ENCODE measurements around the gene HBA2.
"Not testable (repeated sequence)": the region's sequence is repeated elsewhere in the genome, so short reads cannot be mapped to it uniquely, and the experiment has no call there.

Gene HBA2

GRCh38 chr16:143456-143855 lies 29.2 kb upstream of the HBA2 start:
- no peak for FAIRE-seq
- no peak for TF ChIP-seq POLR2AphosphoS5 (IDR thresholded peaks at IDR 0.05; ENCODE audit: low read depth, low read length)
- TF ChIP-seq TAF1 (IDR thresholded peaks at IDR 0.05; ENCODE audit: borderline replicate concordance, low read depth, low read length): no peak
- no peak for TF ChIP-seq POLR2A (IDR thresholded peaks at IDR 0.05; ENCODE audit: low read depth, low read length)
- DNase-seq (ENCODE audit: insufficient read length): no peak

GRCh38 chr16:144797-145252 lies 27.9 kb upstream of the HBA2 start:
- TF ChIP-seq POLR2A (IDR thresholded peaks at IDR 0.05; ENCODE audit: low read depth, low read length): no peak
- no peak for TF ChIP-seq TAF1 (IDR thresholded peaks at IDR 0.05; ENCODE audit: borderline replicate concordance, low read depth, low read length)
- TF ChIP-seq POLR2AphosphoS5 (IDR thresholded peaks at IDR 0.05; ENCODE audit: low read depth, low read length): no peak
- FAIRE-seq (no peak), DNase-seq (ENCODE audit: insufficient read length) (no peak)

- no peak for DNase-seq (ENCODE audit: insufficient read length)
- TF ChIP-seq TAF1 (IDR thresholded peaks at IDR 0.05; ENCODE audit: borderline replicate concordance, low read depth, low read length) (no peak), POLR2A (IDR thresholded peaks at IDR 0.05; ENCODE audit: low read depth, low read length) (no peak), POLR2AphosphoS5 (IDR thresholded peaks at IDR 0.05; ENCODE audit: low read depth, low read length) (no peak)
- FAIRE-seq: no peak
Observed at GRCh38 chr16:146646-147045, 26.0 kb upstream of the HBA2 start.

- DNase-seq (ENCODE audit: insufficient read length) (no peak), FAIRE-seq (no peak)
- TF ChIP-seq TAF1 (IDR thresholded peaks at IDR 0.05; ENCODE audit: borderline replicate concordance, low read depth, low read length) (no peak), POLR2A (IDR thresholded peaks at IDR 0.05; ENCODE audit: low read depth, low read length) (no peak), POLR2AphosphoS5 (IDR thresholded peaks at IDR 0.05; ENCODE audit: low read depth, low read length) (no peak)
Observed at GRCh38 chr16:149024-149660, 23.5 kb upstream of the HBA2 start.

GRCh38 chr16:152141-153128 lies 20.2 kb upstream of the HBA2 start, which contains the start of gene HBZ:
Gene HBZ (plus strand): TSS chr16:152644. CDS start chr16:152910, 266 bp downstream.
- DNase-seq (ENCODE audit: insufficient read length): no peak
- TF ChIP-seq POLR2A (IDR thresholded peaks at IDR 0.05; ENCODE audit: low read depth, low read length): no peak
- TF ChIP-seq TAF1 (IDR thresholded peaks at IDR 0.05; ENCODE audit: borderline replicate concordance, low read depth, low read length): no peak
- no peak for TF ChIP-seq POLR2AphosphoS5 (IDR thresholded peaks at IDR 0.05; ENCODE audit: low read depth, low read length)
- no peak for FAIRE-seq

- peak; percentile 30 for FAIRE-seq
Observed at GRCh38 chr16:153129-153521, 19.6 kb upstream of the HBA2 start.

GRCh38 chr16:153550-154216 lies 19.0 kb upstream of the HBA2 start:
- peak; percentile 17 for FAIRE-seq
- not testable (repeated sequence) for DNase-seq (ENCODE audit: insufficient read length)

More at GRCh38 chr16:153129-153521, 19.6 kb upstream of the HBA2 start:
- not testable (repeated sequence) for DNase-seq (ENCODE audit: insufficient read length)

- TF ChIP-seq TAF1 (IDR thresholded peaks at IDR 0.05; ENCODE audit: borderline replicate concordance, low read depth, low read length): no peak
- TF ChIP-seq POLR2AphosphoS5 (IDR thresholded peaks at IDR 0.05; ENCODE audit: low read depth, low read length): no peak
- no peak for TF ChIP-seq POLR2A (IDR thresholded peaks at IDR 0.05; ENCODE audit: low read depth, low read length)
- FAIRE-seq: no peak
- no peak for DNase-seq (ENCODE audit: insufficient read length)
Observed at GRCh38 chr16:154217-155030, 18.3 kb upstream of the HBA2 start.

GRCh38 chr16:155031-155398 lies 17.7 kb upstream of the HBA2 start:
- TF ChIP-seq POLR2A (IDR thresholded peaks at IDR 0.05; ENCODE audit: low read depth, low read length) (no peak), TAF1 (IDR thresholded peaks at IDR 0.05; ENCODE audit: borderline replicate concordance, low read depth, low read length) (no peak), POLR2AphosphoS5 (IDR thresholded peaks at IDR 0.05; ENCODE audit: low read depth, low read length) (no peak)
- no peak for DNase-seq (ENCODE audit: insufficient read length)
- FAIRE-seq: no peak

- FAIRE-seq: no peak
- TF ChIP-seq POLR2A (IDR thresholded peaks at IDR 0.05; ENCODE audit: low read depth, low read length) (no peak), TAF1 (IDR thresholded peaks at IDR 0.05; ENCODE audit: borderline replicate concordance, low read depth, low read length) (no peak)
- no peak for DNase-seq (ENCODE audit: insufficient read length)
Observed at GRCh38 chr16:159136-159849, 13.4 kb upstream of the HBA2 start.

GRCh38 chr16:160242-160641 lies 12.4 kb upstream of the HBA2 start:
- not testable (repeated sequence) for FAIRE-seq; DNase-seq (ENCODE audit: insufficient read length)

Data from GM12892 (cell line).